HepG2 (cell line): ENCODE measurements around the gene ARFGAP3. TPM values are rescaled to one million over a fixed set of nuclear protein-coding genes. Genes with fewer than 3 reads are reported as not detected.
A peak's percentile ranks its signal among the peaks of the same experiment; 100 is the strongest.

Experiments used
- HINFP ChIP-seq: sonication (generic); formaldehyde crosslinking; IDR thresholded peaks from 2 replicates; pipeline ENCODE4 v1.4.0; 2020; ENCODE audit warnings: low read depth, mild to moderate bottlenecking, missing genetic modification reagents
- HNF1B ChIP-seq: sonication (generic); formaldehyde crosslinking; IDR thresholded peaks from 2 replicates; pipeline ENCODE4 v1.5.1; 2020; ENCODE audit warnings: mild to moderate bottlenecking, moderate library complexity, missing genetic modification reagents
- KAT8 ChIP-seq: IDR thresholded peaks from 2 replicates; pipeline ENCODE4 v1.6.1; 2016; ENCODE audit warnings: missing genetic modification reagents, missing compliant biosample characterization
- NAIF1 ChIP-seq: sonication (generic); formaldehyde crosslinking; IDR thresholded peaks from 2 replicates; pipeline ENCODE4 v1.5.0; 2020; ENCODE audit warnings: mild to moderate bottlenecking, missing genetic modification reagents, borderline replicate concordance
- SALL1 ChIP-seq: sonication (generic); formaldehyde crosslinking; IDR thresholded peaks from 2 replicates; pipeline ENCODE4 v1.8.0; 2022; ENCODE audit warnings: mild to moderate bottlenecking, missing genetic modification reagents
- TMF1 ChIP-seq: sonication (generic); formaldehyde crosslinking; IDR thresholded peaks from 2 replicates; pipeline ENCODE4 v1.8.1; 2022; ENCODE audit warnings: low read depth, missing genetic modification reagents
- XBP1 ChIP-seq: sonication (generic); formaldehyde crosslinking; IDR thresholded peaks from 2 replicates; pipeline ENCODE4 v1.5.0; 2020; ENCODE audit warnings: missing genetic modification reagents
- YY1 ChIP-seq: IDR thresholded peaks from 2 replicates; pipeline ENCODE4 v1.6.1; 2011; ENCODE audit warnings: low read length, low read depth, moderate library complexity, mild to moderate bottlenecking; ENCODE audit not compliant: insufficient read depth, insufficient replicate concordance
- ZNF569 ChIP-seq: sonication (generic); formaldehyde crosslinking; IDR thresholded peaks from 2 replicates; pipeline ENCODE4 v1.5.0; 2020; ENCODE audit warnings: mild to moderate bottlenecking, missing genetic modification reagents, moderate library complexity, borderline replicate concordance
- ZNF609 ChIP-seq: sonication (generic); formaldehyde crosslinking; IDR thresholded peaks from 2 replicates; pipeline ENCODE4 v1.4.0; 2020; ENCODE audit warnings: mild to moderate bottlenecking, missing genetic modification reagents, borderline replicate concordance
- polyA plus RNA-seq, 8 experiments: library from polyadenylated mRNA; depleted of rRNA in 3 of 8; stranded (reverse) in 7 of 8; unstranded in 1 of 8; fragments of >200 nt; fragmentation: Illumina TruSeq in 4 of 8; extraction: Trizol in 4 of 8; gene quantifications; 2 replicates each; pipeline versions ENCODE4 v1.2.1 to v1.2.3, GENCODE V29; 2011 to 2016; ENCODE audit warnings: low read depth in 4 of 8, missing spikeins in 1 of 8, mixed read lengths in 1 of 8; ENCODE audit not compliant: insufficient read depth in 1 of 8
- total RNA-seq, 5 experiments: library from RNA; depleted of rRNA; stranded (reverse); fragments of >200 nt; fragmentation: Illumina TruSeq; extraction: Trizol; gene quantifications; 2 replicates each; pipeline ENCODE4 v1.2.3, GENCODE V29; 2016; ENCODE audit warnings: low read depth in 1 of 5
- TF ChIP-seq, protein P1 (sequence below): sonication (generic); formaldehyde crosslinking; conservative IDR thresholded peaks from 2 replicates; pipeline ENCODE4 v1.5.0; 2020; ENCODE audit warnings: missing genetic modification reagents
- TF ChIP-seq, protein P2 (sequence below): sonication (generic); formaldehyde crosslinking; IDR thresholded peaks from 2 replicates; pipeline ENCODE4 v1.9.0; 2021; ENCODE audit warnings: missing genetic modification reagents, borderline replicate concordance
- TF ChIP-seq, protein P3 (sequence below): sonication (generic); formaldehyde crosslinking; IDR thresholded peaks from 2 replicates; pipeline ENCODE4 v1.8.1; 2023; ENCODE audit warnings: missing genetic modification reagents, inconsistent platforms, borderline replicate concordance

Gene ARFGAP3
- total and polyA plus RNA-seq, 2 of the 13 experiments (the other 11 are each of a cell fraction or from before 2014, with no cell fraction given), result 41.7 to 61.6 TPM

DNA sequence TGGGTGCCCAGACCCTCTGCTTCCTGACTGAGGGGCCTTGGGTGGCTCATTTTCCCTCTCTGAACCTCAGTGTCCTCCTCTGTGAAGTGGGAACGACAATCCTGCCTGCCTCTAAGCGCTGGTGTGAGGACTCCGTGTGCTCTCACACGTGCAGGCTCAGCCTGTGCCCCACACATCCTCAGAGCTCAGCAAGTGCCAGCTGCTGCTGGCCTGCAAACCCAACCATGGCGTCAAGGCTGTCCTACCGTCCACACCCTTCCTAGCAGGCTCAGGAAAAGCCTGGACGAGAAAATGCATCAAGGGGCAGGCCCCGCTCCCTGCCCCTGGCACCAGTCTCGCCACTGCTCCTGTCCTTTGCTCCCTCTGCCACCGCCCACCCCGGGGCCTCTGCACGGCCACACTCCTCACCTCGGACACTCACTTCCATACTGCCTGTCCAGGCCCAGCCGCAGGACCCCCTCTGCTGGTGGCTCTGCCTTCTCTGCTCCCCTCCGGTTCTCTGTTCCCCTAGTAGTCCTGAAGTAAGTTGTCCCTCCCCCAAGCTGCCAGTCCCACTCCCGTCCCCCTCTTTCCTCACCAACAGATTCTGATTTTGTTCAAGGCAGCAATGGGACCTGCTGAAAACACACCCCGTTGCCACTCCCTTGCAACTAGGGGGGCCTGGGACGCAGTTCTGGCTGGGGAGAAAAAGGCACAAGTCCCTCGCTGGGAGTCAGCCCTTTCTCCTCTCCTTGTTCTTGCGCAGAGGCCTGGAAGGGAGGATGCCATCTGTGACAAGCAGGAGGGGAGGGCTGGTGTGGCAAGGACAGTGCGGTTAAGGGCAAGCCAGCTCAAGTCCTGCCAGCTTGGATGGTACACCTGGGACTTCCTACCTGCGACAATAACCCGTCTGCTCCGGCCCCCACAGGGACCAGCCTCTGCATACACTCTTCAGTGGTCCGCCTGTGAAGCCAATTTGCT, 62.2 kb downstream of the ARFGAP3 start (continued):
- TF ChIP-seq, protein P1, sequence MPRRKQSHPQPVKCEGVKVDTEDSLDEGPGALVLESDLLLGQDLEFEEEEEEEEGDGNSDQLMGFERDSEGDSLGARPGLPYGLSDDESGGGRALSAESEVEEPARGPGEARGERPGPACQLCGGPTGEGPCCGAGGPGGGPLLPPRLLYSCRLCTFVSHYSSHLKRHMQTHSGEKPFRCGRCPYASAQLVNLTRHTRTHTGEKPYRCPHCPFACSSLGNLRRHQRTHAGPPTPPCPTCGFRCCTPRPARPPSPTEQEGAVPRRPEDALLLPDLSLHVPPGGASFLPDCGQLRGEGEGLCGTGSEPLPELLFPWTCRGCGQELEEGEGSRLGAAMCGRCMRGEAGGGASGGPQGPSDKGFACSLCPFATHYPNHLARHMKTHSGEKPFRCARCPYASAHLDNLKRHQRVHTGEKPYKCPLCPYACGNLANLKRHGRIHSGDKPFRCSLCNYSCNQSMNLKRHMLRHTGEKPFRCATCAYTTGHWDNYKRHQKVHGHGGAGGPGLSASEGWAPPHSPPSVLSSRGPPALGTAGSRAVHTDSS (CRISPR knock-in tag), result no peak
- TF ChIP-seq, protein P2, sequence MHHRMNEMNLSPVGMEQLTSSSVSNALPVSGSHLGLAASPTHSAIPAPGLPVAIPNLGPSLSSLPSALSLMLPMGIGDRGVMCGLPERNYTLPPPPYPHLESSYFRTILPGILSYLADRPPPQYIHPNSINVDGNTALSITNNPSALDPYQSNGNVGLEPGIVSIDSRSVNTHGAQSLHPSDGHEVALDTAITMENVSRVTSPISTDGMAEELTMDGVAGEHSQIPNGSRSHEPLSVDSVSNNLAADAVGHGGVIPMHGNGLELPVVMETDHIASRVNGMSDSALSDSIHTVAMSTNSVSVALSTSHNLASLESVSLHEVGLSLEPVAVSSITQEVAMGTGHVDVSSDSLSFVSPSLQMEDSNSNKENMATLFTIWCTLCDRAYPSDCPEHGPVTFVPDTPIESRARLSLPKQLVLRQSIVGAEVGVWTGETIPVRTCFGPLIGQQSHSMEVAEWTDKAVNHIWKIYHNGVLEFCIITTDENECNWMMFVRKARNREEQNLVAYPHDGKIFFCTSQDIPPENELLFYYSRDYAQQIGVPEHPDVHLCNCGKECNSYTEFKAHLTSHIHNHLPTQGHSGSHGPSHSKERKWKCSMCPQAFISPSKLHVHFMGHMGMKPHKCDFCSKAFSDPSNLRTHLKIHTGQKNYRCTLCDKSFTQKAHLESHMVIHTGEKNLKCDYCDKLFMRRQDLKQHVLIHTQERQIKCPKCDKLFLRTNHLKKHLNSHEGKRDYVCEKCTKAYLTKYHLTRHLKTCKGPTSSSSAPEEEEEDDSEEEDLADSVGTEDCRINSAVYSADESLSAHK (CRISPR knock-in tag), result no peak
- TF ChIP-seq KAT8 (CRISPR knock-in tag), result no peak
- TF ChIP-seq HNF1B (CRISPR knock-in tag), result no peak
- TF ChIP-seq ZNF569, result no peak
- TF ChIP-seq NAIF1 (CRISPR knock-in tag), result no peak
- TF ChIP-seq YY1, result peak; percentile 33
- TF ChIP-seq ZNF609 (CRISPR knock-in tag), result no peak
- TF ChIP-seq XBP1, result no peak
- TF ChIP-seq HINFP (CRISPR knock-in tag), result no peak
- TF ChIP-seq SALL1, result 0 out of 2 replicates have a peak, but pooled peaks have one; percentile 12
- TF ChIP-seq, protein P3, sequence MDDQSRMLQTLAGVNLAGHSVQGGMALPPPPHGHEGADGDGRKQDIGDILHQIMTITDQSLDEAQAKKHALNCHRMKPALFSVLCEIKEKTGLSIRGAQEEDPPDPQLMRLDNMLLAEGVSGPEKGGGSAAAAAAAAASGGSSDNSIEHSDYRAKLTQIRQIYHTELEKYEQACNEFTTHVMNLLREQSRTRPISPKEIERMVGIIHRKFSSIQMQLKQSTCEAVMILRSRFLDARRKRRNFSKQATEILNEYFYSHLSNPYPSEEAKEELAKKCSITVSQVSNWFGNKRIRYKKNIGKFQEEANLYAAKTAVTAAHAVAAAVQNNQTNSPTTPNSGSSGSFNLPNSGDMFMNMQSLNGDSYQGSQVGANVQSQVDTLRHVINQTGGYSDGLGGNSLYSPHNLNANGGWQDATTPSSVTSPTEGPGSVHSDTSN (CRISPR knock-in tag), result no peak
- no peak for TF ChIP-seq TMF1
